HG02798 (cell line): ENCODE results near the gene CEBPB.
"Not testable (repeated sequence)": the region's sequence is repeated elsewhere in the genome, so short reads cannot be mapped to it uniquely, and the experiment has no call there.

Experiments
- ATAC-seq: cut with Tn5 transposase; IDR thresholded peaks from one replicate; pipeline ENCODE4 v1.9.1; 2021; ENCODE audit warnings: mild to moderate bottlenecking; ENCODE audit not compliant: unreplicated experiment, poor library complexity

CEBPB gene

DNA sequence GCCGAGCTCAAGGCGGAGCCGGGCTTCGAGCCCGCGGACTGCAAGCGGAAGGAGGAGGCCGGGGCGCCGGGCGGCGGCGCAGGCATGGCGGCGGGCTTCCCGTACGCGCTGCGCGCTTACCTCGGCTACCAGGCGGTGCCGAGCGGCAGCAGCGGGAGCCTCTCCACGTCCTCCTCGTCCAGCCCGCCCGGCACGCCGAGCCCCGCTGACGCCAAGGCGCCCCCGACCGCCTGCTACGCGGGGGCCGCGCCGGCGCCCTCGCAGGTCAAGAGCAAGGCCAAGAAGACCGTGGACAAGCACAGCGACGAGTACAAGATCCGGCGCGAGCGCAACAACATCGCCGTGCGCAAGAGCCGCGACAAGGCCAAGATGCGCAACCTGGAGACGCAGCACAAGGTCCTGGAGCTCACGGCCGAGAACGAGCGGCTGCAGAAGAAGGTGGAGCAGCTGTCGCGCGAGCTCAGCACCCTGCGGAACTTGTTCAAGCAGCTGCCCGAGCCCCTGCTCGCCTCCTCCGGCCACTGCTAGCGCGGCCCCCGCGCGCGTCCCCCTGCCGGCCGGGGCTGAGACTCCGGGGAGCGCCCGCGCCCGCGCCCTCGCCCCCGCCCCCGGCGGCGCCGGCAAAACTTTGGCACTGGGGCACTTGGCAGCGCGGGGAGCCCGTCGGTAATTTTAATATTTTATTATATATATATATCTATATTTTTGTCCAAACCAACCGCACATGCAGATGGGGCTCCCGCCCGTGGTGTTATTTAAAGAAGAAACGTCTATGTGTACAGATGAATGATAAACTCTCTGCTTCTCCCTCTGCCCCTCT, 1.1 kb downstream of the CEBPB start:
- peak; percentile 26 for ATAC-seq

DNA sequence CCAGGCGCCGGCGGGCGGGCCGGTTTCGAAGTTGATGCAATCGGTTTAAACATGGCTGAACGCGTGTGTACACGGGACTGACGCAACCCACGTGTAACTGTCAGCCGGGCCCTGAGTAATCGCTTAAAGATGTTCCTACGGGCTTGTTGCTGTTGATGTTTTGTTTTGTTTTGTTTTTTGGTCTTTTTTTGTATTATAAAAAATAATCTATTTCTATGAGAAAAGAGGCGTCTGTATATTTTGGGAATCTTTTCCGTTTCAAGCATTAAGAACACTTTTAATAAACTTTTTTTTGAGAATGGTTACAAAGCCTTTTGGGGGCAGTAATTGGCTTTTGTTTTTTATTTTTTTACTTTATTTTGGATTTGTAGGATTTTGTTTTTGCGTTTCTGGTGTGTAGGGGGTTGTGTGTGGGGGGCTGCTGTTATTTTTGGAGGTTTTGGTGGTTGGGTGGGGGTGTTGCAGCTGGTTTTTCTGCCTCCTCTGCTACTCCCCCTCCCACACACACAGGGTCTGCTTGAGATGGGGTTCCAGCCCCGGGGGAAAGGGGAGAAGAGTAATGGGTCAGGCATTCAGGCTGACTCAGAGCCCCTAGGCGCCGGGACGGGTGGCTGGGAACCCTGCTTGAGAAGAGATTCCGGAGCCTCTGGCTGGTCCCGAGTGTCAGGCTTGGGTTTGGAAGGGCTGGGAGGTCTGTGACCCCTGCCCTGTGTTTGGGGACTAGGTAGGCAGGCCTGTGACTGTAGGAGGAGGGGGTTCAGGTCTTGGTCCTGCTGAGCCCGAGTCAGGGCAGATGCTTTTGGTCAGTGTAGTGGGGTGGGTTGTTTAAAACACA, 2.0 kb downstream of the CEBPB start:
- ATAC-seq, result no peak

DNA sequence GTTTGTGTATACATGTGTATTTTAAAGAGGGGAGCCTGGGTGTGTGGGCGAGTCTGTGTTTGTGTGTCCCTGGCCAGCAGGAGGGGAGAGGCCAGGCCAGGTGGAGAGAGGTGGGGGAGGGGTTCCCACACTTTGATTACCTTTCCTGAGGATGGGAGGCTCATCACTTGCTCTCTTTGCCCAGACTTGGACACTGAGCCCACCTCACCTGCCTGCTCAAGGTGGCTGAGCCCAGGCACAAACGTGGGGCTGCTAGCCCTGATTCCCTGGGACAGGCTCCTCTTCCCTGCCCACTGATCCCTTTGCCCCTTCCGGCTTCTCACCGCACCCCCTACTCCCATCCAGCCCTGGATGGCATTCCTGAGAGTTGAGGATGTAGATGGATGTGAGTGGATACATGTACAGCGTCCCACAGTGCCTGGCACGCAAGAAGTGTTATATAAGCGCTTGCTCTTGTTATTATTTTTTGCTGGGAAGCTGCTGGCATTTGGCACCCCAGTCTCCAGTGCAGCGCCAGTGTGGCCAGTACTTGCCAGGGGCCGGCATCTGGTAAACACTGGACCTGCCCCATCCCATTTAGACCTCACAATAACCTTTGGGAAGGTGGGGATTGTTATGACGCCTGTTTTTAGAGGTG, 2.7 kb downstream of the CEBPB start:
- ATAC-seq, result no peak

DNA sequence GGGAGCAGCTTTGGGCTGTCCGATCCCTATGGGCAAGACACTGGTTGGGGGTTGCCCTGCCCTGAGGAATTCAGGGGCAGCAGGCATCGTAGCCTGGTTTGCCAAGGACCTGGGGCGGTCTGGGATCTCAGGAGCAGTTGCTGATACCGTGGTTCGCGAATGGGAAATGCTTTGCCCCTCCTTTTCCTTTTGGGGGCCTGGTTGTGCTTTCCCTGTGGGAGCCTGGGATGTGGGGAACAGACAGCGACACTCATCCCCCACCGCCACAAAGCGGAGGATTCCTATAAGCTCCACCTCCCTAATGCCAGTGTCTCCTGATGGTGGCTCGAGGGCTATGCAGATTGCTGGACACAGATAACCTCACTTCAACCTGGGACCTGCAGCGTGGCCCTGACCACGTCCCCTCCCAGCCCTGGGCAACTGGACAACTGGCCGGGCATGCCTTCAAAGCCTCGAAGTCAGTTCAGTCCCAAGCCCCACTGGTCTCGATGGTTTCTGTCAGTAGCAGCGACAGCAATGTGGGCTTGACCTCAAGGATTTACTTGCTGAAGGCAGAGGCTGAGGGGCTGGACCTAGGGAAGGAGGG, 3.3 kb downstream of the CEBPB start:
- no peak for ATAC-seq

DNA sequence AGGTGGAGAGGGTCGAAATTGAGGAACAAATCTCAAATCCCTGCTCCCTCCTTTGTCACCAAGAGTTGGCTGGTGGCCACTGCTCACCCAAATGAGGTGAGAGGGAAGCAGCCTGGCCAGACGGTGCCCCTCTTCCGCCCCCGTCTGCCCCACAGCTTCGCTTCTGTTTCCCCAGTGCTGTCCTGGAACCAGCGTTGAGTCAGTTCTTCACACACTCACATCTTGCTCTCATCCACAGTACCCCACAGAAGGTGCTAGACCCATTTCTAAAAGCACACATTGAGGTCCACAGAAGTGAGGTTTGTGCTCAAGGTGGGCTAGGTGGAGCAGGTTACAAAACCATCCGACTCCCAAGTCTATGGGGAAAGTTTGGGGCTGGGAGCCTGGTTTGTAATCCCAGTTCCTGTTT, 3.8 kb downstream of the CEBPB start:
- ATAC-seq, result no peak

DNA sequence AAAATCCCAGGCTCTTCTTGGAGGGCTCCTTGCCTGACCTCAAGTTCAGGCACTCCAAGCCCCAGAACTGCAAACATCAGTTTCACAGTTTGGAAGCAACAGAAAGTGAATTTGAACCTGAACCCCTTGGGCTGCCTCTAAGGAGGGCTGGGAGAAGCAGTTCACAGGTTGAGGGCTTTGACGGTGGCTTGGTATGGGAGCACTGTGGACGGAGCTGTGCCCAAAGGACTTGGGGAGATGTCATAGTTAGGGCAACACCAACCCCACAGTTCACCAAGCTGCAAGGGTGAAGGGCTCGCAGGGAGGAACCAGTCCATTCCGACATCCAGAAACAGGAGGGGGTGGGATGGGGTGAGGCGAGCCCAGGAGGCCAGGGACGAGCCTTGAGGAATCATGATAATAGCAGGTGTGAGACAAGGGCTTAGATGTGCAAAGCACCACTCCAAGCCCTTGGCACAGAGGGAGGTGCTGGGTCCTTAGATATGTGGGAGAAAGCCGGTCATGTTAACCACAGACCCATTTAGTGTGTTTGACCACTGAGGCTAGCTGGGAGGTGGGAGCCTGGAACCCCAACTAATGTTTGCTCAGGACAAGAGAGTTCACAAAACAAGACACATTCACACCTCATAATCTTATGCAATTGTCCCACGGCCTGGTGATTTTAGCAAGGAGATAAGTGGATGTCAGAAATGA, 4.3 kb downstream of the CEBPB start:
- no peak for ATAC-seq

DNA sequence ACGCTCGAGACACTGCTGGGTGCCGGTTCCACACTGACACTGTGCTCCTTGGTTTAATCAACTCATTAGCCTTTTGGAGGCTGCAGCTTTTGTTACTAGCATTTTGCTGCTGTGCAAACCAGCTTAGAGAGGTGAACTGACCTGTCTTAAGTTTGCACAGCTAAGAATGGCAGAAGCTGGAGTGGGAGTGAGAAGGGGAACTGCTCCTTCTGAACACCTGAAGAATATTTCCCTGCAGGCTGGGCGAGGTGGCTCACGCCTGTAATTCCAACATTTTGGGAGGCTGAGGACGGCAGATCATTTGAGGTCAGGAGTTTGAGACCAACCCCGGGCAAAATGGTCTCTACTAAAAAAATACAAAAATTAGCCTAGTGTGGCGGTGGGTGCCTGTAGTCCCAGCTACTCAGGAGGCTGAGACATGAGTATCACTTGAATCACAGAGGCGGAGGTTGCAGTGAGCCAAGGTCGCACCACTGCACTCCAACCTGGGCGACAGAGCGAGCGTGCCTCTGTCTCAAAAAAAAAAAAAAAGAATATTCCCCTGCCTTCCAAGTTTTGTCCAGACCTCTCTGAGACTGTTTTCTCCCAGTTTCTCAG, 5.0 kb downstream of the CEBPB start:
- ATAC-seq, result no peak

DNA sequence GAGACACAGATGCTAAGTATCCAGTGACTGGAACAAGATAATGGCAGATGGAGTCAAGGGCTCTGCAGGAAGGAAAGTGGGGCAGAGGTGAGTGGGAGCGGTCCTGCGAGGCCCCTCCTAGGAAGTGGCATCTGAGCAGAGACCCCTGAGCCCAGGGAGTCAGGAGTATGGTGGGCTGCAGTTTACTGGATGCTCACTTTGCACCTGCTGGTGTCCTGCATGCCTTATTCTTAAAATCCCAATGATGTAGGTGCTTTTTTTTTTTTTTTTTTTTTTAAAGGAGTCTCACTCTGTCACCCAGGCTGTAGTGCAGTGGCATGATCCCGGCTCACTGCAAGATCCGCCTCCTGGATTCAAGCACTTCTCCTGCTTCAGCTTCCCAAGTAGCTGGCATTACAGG, 5.6 kb downstream of the CEBPB start:
- ATAC-seq, result no peak

DNA sequence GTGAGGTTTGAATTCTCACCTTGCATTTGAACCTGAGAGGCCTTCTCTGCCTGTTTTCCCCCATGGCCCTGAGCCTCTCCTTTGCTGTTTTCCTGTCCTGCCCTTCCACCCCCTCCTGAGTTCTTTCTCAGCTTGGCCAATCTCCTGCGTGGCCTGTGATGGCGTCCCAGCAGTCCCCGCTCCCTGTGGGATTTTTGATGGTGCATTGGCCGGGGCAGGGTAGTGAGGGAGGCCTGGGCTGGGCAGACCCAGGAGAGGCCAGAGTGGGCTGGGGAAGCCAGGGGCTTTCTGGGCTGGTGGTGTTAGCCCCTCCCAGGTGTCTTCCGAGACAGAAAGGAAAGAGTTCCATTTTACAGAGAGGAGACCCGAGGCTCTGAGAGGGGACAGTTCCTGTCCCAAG, 6.3 kb downstream of the CEBPB start:
- no peak for ATAC-seq

DNA sequence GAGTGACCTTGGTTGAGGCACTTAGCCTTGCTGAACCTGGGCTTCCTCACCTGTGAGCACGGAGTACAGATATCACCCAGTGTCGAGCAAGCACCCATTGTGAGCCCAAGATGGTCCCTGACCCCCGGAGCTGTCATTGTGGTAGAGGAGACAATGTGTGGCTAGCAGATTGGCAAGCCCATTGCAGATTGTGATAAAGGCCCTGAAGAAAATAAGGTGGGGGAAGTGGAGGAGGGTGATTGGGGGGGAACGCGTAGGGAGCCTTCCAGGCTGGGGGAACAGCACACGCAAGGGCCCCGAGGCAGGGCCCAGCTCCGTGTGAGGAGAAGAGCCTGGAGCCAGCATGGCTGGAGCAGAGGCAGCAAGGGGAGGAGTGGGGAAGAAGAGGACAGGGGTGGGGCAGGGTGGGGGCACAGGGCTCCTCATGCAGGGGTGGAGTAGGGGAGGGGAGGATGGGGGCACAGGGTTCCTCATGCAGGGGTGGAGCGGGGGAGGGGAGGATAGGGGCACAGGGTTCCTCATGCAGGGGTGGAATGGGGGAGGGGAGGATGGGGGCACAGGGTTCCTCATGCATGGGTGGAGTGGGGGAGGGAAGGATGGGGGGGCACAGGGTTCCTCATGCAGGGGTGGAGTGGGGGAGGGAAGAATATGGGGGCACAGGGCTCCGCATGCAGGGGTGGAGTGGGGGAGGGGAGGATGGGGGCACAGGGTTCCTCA, 7.0 kb downstream of the CEBPB start:
- no peak for ATAC-seq

DNA sequence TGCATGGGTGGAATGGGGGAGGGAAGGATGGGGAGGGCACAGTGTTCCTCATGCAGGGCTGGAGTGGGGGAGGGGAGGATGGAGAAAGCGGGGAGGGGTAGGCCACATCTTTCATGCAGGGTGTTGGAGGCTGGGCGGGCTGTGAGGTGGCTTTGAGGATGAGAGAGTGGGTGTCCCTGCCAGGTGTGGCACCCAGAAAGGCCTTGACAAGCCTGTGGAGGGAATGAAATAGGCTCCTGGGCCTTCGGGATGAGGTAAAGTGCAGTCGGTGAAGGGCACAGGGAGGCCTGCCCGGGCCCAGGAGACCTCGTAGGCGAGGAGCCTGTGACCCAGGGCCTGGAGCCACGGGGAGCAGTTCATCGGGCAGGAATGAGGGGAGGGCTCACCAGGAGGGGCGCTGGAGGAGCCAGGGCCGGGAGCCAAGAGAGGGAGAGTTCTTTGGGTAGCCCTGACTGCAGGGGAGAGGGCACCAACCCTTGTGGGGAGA, 7.6 kb downstream of the CEBPB start:
- ATAC-seq, result no peak

DNA sequence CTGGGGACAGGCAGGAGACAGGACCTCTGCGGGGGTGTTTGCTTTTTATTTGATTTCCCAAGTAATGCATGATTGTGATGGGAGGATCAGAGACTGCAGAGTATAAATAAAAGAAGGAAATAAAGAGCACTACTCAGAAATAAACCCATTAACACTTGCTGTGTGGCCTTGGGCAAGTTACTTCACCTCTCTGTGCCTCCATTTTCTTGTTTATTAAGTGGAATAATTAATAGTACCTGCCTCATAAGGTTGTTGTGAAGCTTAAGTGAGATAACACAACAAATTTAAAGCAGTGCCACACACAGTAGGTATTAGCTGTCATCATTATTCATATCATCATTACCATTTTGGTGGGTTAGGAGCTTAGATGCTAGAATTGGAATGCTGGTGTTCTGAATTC, 8.1 kb downstream of the CEBPB start:
- ATAC-seq, result no peak

DNA sequence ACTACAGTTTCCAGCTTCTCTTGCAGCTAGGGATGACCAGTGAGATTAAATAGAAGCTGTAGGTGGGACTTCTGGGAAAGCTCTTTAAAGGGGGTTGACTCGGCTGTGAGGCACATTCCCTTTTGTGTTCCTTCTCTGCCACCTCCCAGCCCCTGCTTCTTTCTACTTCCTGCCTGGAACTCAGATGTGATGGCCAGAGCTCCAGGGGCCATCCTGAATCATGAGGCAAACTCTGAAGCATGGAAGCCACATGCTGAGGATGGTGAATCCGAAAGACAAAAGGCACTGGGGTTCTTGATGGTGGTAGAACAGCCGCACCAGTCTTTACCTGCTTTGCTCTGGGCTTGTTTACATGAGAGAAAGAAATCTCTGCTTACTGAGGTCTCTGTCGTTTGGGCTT, 9.1 kb downstream of the CEBPB start:
- ATAC-seq, result no peak

DNA sequence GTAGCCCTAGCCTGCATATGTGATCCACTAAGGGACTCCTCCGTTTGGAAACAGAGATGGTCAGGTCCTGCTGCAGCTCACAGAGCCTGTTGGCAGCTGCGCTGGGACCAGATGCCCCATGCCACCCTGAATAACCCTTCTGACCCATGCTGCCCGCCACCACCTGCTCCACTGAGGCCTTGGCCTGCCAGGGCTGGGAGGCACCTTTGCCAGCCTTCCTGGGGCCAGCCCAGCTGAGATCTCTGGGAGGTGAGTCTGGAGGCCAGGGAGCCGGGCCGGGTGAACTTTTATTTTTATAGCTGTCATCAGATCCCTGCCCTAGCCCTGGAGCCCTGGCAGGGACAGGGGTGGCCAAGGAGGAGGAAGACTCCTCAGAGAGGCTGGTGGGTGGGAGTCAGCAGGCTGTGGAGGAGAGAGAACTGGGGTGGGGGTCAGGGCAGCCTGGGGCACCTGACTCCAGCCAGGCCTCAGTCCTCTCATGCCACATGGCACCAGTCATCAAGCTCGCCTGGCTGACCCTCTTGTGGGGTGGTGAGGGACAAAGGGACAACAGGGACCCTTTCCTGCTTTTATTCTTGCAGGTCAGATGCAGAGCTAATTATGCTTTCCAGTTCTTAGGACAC, 10.0 kb downstream of the CEBPB start:
- no peak for ATAC-seq

DNA sequence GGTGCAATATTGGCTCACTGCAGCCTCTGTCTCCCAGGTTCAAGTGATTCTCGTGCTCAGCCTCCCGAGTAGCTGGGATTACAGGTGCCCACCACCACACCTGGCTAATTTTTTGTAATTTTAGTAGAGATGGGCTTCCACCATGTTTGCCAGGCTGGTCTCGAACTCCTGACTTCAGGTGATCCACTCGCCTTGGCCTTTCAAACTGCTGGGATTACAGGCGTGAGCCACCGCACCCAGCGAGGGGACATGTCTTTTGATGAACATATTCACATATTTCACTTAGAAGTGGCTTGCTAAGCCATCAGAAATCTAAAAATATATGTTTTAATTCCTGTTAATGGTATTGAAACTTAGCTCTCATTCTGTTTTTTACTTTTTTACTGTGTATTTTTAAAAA, 11.1 kb downstream of the CEBPB start:
- not testable (repeated sequence) for ATAC-seq

DNA sequence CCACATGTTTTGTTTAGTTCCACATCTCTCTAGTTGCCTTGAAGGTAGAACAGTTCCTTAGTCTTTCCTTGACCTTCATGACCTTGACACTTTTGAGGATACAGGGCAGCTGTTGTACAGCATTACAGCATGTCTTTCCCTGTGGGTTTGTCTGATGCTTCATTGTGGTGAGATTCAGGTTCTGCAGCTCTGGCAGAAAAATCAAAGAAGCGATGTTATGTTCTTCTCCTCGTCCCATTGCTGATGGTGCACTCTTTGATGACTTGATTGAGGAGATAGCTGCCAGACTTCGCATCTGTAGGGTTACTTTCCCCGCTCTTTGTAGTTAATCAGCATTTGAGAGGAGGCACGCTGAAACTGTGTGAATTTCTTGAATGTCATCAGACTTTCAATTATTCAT, 12.0 kb downstream of the CEBPB start:
- ATAC-seq, result no peak

DNA sequence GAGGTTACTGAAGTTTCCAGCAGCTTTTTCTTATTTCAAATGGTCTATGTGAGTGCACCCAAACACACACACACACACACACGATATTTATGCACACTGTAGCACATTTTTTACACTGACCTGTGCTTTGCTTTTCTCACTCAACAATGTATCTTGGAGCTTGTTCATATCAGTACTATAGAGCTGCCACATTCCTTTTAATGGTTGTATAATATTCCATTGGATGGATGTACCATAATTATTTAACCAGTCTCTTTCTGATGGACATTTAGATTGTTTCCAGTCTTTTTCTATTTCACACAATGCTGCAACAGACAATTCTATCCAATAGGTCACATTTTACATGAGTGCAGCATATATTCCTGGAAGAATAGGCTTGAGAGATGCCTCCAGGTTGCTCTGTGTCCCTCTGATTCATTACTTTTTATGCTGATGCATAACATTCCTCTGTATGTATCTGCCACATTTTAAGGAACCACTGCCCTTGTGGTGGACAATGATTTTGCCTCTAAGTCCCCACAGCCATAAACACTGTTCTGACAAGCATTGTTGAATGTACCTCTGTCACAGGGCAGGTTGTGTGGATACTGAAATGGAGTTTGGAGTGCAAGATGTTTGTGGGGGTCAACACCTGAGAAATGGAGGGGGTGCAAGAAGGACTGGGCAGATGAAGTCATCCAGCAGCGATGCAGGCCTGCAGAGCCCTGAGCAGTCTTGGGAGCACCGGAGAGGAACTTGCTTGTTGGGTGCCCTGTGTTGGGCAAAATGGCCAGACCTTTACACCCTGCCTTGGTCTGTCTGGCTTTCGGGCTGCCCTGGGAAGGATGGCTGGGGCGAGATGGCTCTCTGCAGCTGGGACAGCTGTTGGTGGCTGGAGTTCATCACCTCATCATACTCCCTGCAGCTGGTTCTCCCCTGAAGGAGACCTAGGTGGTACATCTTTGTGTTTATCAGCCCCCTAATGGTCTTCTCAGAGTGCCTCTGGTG, 13.6 kb downstream of the CEBPB start:
- no peak for ATAC-seq
